Smooth muscle cell (in vitro differentiated cells): ENCODE data around the gene ATP1A3. TPM values are rescaled to one million over a fixed set of nuclear protein-coding genes. Genes with fewer than 3 reads are reported as not detected.
A peak's percentile ranks its signal among the peaks of the same experiment; 100 is the strongest.

Experiments
- DNase-seq: peaks from one replicate; lab custom pipeline; 2025; ENCODE audit not compliant: unreplicated experiment; lab: John Stamatoyannopoulos, UW
- H2AFZ ChIP-seq: fragments of 200-600 bp; sonication (generic); 2 replicates; pipeline ENCODE4 v1.6.0; 2016; ENCODE audit warnings: antibody characterized with exemption, low read depth, mild to moderate bottlenecking
- H3F3A ChIP-seq: fragments of 200-600 bp; sonication (generic); 2 replicates; pipeline ENCODE4 v1.6.0; 2017; ENCODE audit warnings: antibody characterized with exemption, low read depth
- H3K27ac ChIP-seq: fragments of 200-600 bp; sonication (generic); 2 replicates; pipeline ENCODE4 v1.5.1; 2016; ENCODE audit warnings: low read depth, mild to moderate bottlenecking
- H3K27me3 ChIP-seq: fragments of 200-600 bp; sonication (generic); 2 replicates; pipeline ENCODE4 v1.6.1; 2016; ENCODE audit warnings: low read depth, mild to moderate bottlenecking
- H3K36me3 ChIP-seq: fragments of 200-600 bp; sonication (generic); 2 replicates; pipeline ENCODE4 v1.5.1; 2016; ENCODE audit warnings: low read depth
- H3K4me1 ChIP-seq: fragments of 200-600 bp; sonication (generic); 2 replicates; pipeline ENCODE4 v1.5.1; 2016; ENCODE audit warnings: low read depth
- H3K4me2 ChIP-seq: fragments of 200-600 bp; sonication (generic); 2 replicates; pipeline ENCODE4 v1.6.0; 2016; ENCODE audit warnings: mild to moderate bottlenecking
- H3K4me3 ChIP-seq: fragments of 200-600 bp; sonication (generic); 2 replicates; pipeline ENCODE4 v1.5.1; 2016; ENCODE audit warnings: mild to moderate bottlenecking
- H3K79me2 ChIP-seq: fragments of 200-600 bp; sonication (generic); 2 replicates; pipeline ENCODE4 v1.6.0; 2016; ENCODE audit warnings: low read depth, mild to moderate bottlenecking
- H3K9ac ChIP-seq: fragments of 200-600 bp; sonication (generic); 2 replicates; pipeline ENCODE4 v1.6.0; 2016; ENCODE audit warnings: low read depth
- H3K9me3 ChIP-seq: fragments of 200-600 bp; sonication (generic); replicated peaks from 2 replicates; pipeline ENCODE4 v1.5.1; 2016; ENCODE audit warnings: low read depth
- H4K20me1 ChIP-seq: fragments of 200-600 bp; sonication (generic); 2 replicates; pipeline ENCODE4 v1.6.0; 2016; ENCODE audit warnings: low read depth
- WGBS: methylation state at CpG from one replicate; pipeline ENCODE4 v1.1.7; 2016; ENCODE audit warnings: low lambda C conversion rate; 5-methylcytosine and 5-hydroxymethylcytosine counted together
- polyA plus RNA-seq: library from polyadenylated mRNA; unstranded; fragments of >200 nt; fragmentation: Nextera tagmentation; extraction: Ambion mirVana; gene quantifications from 2 replicates; pipeline ENCODE4 v1.2.1, GENCODE V29; 2016
- total RNA-seq: library from RNA; depleted of rRNA; stranded (reverse); fragments of >200 nt; gene quantifications from 2 replicates; pipeline ENCODE4 v1.2.3, GENCODE V29; 2014
- TF ChIP-seq, protein P1 (sequence below): fragments of 200-600 bp; sonication (generic); IDR thresholded peaks from 2 replicates; pipeline ENCODE4 v1.5.1; 2017; ENCODE audit warnings: borderline replicate concordance, mild to moderate bottlenecking, antibody characterized with exemption; ENCODE audit not compliant: insufficient read depth, poor library complexity, severe bottlenecking

Gene ATP1A3
- total and polyA plus RNA-seq, 2 experiments from 2014 or later, result not detected

- peak overlapping the region; percentile 80 for H3K4me2 ChIP-seq
These were observed 4.4 kb upstream of the ATP1A3 start for GRCh38 chr19:41998246-41999020.

DNA sequence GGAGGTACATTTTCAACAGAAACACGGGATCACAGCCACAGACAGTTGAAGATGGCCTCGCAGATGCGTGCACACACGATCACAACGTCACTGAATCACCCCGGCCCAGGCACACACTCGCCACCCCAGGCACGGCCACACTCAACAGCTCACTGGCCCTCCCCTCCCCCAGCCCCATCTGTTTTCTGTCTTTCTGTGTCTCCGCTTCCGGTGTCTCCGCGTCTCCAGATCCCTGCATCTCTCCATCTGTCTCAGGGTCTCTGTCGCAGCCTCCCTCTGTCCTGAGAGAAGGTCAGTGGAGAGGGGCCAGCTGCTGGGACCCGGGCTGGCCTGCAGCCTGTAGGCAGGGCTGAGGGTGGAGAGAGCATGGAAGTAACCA, 3.8 kb upstream of the ATP1A3 start:
- 19% methylated on average over 7 of the region's 14 CpGs for WGBS
- Histone ChIP-seq H4K20me1 (no peaks in the 10 kb centered on the region), H3K4me1 (peaks cover 4% of the 10 kb centered on the region), H3K9me3 (no peaks in the 10 kb centered on the region), H3K36me3 (no peaks in the 10 kb centered on the region), H3K4me2 (no peak overlapping the region), H3K27ac (no peak overlapping the region), H3K27me3 (peaks cover 87% of the 10 kb centered on the region), H3K79me2 (no peaks in the 10 kb centered on the region), H3F3A (no peaks in the 10 kb centered on the region), H3K4me3 (no peak overlapping the region), H2AFZ (no peak overlapping the region), H3K9ac (no peak overlapping the region)
- TF ChIP-seq, protein P1, sequence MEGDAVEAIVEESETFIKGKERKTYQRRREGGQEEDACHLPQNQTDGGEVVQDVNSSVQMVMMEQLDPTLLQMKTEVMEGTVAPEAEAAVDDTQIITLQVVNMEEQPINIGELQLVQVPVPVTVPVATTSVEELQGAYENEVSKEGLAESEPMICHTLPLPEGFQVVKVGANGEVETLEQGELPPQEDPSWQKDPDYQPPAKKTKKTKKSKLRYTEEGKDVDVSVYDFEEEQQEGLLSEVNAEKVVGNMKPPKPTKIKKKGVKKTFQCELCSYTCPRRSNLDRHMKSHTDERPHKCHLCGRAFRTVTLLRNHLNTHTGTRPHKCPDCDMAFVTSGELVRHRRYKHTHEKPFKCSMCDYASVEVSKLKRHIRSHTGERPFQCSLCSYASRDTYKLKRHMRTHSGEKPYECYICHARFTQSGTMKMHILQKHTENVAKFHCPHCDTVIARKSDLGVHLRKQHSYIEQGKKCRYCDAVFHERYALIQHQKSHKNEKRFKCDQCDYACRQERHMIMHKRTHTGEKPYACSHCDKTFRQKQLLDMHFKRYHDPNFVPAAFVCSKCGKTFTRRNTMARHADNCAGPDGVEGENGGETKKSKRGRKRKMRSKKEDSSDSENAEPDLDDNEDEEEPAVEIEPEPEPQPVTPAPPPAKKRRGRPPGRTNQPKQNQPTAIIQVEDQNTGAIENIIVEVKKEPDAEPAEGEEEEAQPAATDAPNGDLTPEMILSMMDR, result no peak
- no peak for DNase-seq

More at GRCh38 chr19:41998246-41999020, 4.4 kb upstream of the ATP1A3 start:
- no peaks in the 10 kb centered on the region for H3K9me3 ChIP-seq
- WGBS, result 6% methylated on average over 31 of the region's 64 CpGs
- peaks cover 86% of the 10 kb centered on the region for H3K27me3 ChIP-seq
- H3K4me3 ChIP-seq, result no peak overlapping the region
- H4K20me1 ChIP-seq, result no peaks in the 10 kb centered on the region
- no peak overlapping the region for H3K9ac ChIP-seq
- H3K4me1 ChIP-seq, result peaks cover 4% of the 10 kb centered on the region
- no peak overlapping the region for H2AFZ ChIP-seq
- no peaks in the 10 kb centered on the region for H3F3A ChIP-seq
- TF ChIP-seq, protein P1, result peak; percentile 74
- DNase-seq, result peak; percentile 9
- H3K27ac ChIP-seq, result no peak overlapping the region
- no peaks in the 10 kb centered on the region for H3K36me3 ChIP-seq
- H3K79me2 ChIP-seq, result no peaks in the 10 kb centered on the region

GRCh38 chr19:41997121-41997850, 3.3 kb upstream of the ATP1A3 start:
- peaks cover 4% of the 10 kb centered on the region for H3K4me1 ChIP-seq
- H4K20me1 ChIP-seq, result no peaks in the 10 kb centered on the region
- H3K27me3 ChIP-seq, result peaks cover 87% of the 10 kb centered on the region
- H3K4me3 ChIP-seq, result no peak overlapping the region
- no peaks in the 10 kb centered on the region for H3K36me3 ChIP-seq
- H3K27ac ChIP-seq, result no peak overlapping the region
- H3K9ac ChIP-seq, result no peak overlapping the region
- DNase-seq, result peak; percentile 28
- H3F3A ChIP-seq, result no peaks in the 10 kb centered on the region
- TF ChIP-seq, protein P1, result no peak
- no peak overlapping the region for H2AFZ ChIP-seq
- peak overlapping the region; percentile 66 for H3K4me2 ChIP-seq
- WGBS, result 5% methylated on average over 18 of the region's 35 CpGs
- H3K9me3 ChIP-seq, result no peaks in the 10 kb centered on the region
- H3K79me2 ChIP-seq, result no peaks in the 10 kb centered on the region
